ENCODE data around the gene ALLC. TPM values are rescaled to one million over a fixed set of nuclear protein-coding genes. Genes with fewer than 3 reads are reported as not detected.

The ALLC gene
- polyA plus RNA-seq, 2 of the 4 experiments (the other 2 are of a cell fraction), result not detected

DNA sequence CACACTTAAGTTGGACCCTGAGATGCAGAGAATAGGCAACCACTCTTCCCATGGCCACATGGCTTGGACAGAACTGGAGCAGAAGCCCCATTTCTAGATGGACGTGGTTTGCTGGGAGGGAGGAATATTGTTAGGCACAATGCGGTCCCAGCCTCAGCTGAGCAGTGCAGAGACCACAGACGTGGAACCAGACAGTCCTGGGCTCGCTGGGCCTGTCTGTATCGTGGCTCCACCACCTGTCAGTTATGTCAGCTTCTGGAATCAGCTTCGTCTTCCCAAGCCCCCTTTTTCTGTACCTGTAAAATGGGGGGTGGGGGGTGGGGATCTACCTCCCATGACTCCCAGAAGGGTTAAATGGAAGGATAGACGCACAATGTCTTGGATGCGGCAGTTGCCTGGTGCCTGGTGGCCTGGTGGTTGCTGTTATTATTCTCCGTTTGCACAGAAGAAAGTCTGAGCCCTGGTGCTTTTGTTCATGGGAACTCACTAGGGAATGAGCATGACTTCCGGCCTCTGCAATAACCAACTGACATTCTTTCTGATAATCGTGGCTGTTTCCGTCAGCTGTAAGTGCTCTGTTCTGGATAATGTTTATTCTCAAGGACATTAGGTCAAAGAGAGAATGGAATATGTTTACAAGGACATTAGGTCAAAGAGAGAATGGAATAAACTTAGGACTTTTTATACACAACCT lies 31.7 kb upstream of the ALLC start (continued):
- no peak for TF ChIP-seq NPAS2 (CRISPR knock-in tag; IDR thresholded peaks at IDR 0.05; ENCODE audit: borderline replicate concordance)
- TF ChIP-seq, protein P1, sequence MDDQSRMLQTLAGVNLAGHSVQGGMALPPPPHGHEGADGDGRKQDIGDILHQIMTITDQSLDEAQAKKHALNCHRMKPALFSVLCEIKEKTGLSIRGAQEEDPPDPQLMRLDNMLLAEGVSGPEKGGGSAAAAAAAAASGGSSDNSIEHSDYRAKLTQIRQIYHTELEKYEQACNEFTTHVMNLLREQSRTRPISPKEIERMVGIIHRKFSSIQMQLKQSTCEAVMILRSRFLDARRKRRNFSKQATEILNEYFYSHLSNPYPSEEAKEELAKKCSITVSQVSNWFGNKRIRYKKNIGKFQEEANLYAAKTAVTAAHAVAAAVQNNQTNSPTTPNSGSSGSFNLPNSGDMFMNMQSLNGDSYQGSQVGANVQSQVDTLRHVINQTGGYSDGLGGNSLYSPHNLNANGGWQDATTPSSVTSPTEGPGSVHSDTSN (IDR thresholded peaks at IDR 0.05), result no peak
- no peak for TF ChIP-seq KDM5A (IDR thresholded peaks at IDR 0.05)
- TF ChIP-seq, protein P2, sequence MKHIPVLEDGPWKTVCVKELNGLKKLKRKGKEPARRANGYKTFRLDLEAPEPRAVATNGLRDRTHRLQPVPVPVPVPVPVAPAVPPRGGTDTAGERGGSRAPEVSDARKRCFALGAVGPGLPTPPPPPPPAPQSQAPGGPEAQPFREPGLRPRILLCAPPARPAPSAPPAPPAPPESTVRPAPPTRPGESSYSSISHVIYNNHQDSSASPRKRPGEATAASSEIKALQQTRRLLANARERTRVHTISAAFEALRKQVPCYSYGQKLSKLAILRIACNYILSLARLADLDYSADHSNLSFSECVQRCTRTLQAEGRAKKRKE (CRISPR knock-in tag; IDR thresholded peaks at IDR 0.05; ENCODE audit: low read depth), result no peak
- no peak for TF ChIP-seq HMGXB4 (CRISPR knock-in tag; IDR thresholded peaks at IDR 0.05; ENCODE audit: borderline replicate concordance)
- TF ChIP-seq ESRRA (IDR thresholded peaks at IDR 0.05; ENCODE audit: borderline replicate concordance, low read length), result no peak
- no peak for TF ChIP-seq NFE2L2 (conservative IDR thresholded peaks at IDR 0.05; ENCODE audit: low read length)

DNA sequence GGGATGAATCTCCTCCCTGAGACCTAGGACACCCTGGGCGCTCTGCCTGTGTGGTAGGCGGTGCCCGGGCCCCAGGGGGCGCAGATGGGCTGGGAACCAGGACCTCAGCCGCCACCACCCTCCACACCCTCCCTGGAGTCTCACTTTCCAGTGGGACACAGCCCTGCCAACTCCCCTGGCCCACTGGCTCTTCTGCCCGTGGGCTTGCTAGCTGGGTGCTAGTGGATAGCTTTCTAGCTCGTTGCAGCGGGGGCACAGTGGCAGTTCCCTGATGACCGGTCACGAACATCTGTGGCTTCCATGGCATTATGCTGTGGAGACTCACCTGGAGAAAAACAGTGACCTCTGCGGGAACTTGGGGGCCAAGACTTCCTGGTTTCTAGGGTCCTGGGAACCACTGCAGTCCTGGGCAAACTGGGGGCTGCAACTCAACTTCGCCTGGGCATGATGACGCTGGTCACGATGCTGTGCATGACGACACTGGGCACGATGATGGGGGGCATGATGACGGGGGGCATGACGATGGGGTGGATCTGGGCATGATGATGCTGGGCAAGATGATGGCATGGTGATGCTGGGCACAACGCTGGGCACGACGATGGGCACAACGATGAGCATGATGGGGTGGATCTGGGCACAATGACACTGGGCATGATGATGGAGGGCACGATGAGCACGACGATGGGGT lies 31.0 kb upstream of the ALLC start:
- 65% methylated on average over 21 of the region's 25 CpGs for WGBS (ENCODE audit: missing lambda C conversion rate)
- DNase-seq (ENCODE audit: low read depth in 1 of 2, low spot score in 1 of 2), result no peak
- H3K27ac ChIP-seq, result no peak overlapping the region
- no peaks in the 10 kb centered on the region for H3K4me1 ChIP-seq
- FAIRE-seq, result no peak
- no peaks in the 10 kb centered on the region for H3K9me3 ChIP-seq
- ATAC-seq, result peak in 1 of 2 experiments; percentile 73; a peak in 3 of 6 replicates
- no peak overlapping the region for H3K4me2 ChIP-seq
- ChIA-PET POLR2A (no interaction called here), CTCF (interaction anchor here (0.6 to 1.2 kb wide), 2 partner anchors 23 to 163 kb away, joined by 4 read pairs; no protein-coding TSS in a partner anchor)
- TF ChIP-seq POLR2A (IDR thresholded peaks at IDR 0.05; ENCODE audit: low read length), result no peak
- TF ChIP-seq PHF8 (IDR thresholded peaks at IDR 0.05; ENCODE audit: borderline replicate concordance, low read depth), result no peak
- no peak for TF ChIP-seq ZC3H11A (IDR thresholded peaks at IDR 0.05)
- no peak for TF ChIP-seq EP300 (IDR thresholded peaks at IDR 0.05)
- TF ChIP-seq TP53 (CRISPR knock-in tag; IDR thresholded peaks at IDR 0.05), result no peak
- TF ChIP-seq CHD4 (IDR thresholded peaks at IDR 0.05; ENCODE audit: borderline replicate concordance), result no peak
- TF ChIP-seq, protein P3, sequence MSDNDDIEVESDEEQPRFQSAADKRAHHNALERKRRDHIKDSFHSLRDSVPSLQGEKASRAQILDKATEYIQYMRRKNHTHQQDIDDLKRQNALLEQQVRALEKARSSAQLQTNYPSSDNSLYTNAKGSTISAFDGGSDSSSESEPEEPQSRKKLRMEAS (IDR thresholded peaks at IDR 0.05), result no peak
- no peak for TF ChIP-seq ZSCAN20 (CRISPR knock-in tag; IDR thresholded peaks at IDR 0.05)
- TF ChIP-seq HDAC2 (IDR thresholded peaks at IDR 0.05), result no peak
- TF ChIP-seq, protein P2 (CRISPR knock-in tag; IDR thresholded peaks at IDR 0.05; ENCODE audit: low read depth), result no peak
- no peak for TF ChIP-seq MYC (IDR thresholded peaks at IDR 0.05; ENCODE audit: borderline replicate concordance, low read length)
- TF ChIP-seq FOXS1 (CRISPR knock-in tag; IDR thresholded peaks at IDR 0.05), result no peak
- no peak for TF ChIP-seq RFX5 (IDR thresholded peaks at IDR 0.05)
- TF ChIP-seq ZNF302 (CRISPR knock-in tag; IDR thresholded peaks at IDR 0.05), result no peak
- H3K4me3 ChIP-seq, result no peak overlapping the region

Data from A549 (cell line).